HEK293 (cell line): ENCODE measurements around the gene NDUFS7.

ENCODE experiments used
- GLIS2 ChIP-seq: fragments of 450-650 bp; formaldehyde crosslinking; IDR thresholded peaks from 2 replicates; pipeline ENCODE4 v1.5.1; 2016; ENCODE audit warnings: missing biosample characterization, missing genetic modification characterization
- KLF10 ChIP-seq: fragments of 450-650 bp; IDR thresholded peaks from 2 replicates; pipeline ENCODE4 v1.5.1; 2018; ENCODE audit warnings: missing biosample characterization, mild to moderate bottlenecking, missing genetic modification characterization
- SCRT2 ChIP-seq: fragments of 450-650 bp; formaldehyde crosslinking; IDR thresholded peaks from 2 replicates; pipeline ENCODE4 v1.5.1; 2016; ENCODE audit warnings: missing biosample characterization, missing genetic modification characterization
- SP2 ChIP-seq: fragments of 450-650 bp; formaldehyde crosslinking; IDR thresholded peaks from 2 replicates; pipeline ENCODE4 v1.5.1; 2016; ENCODE audit warnings: missing biosample characterization, missing genetic modification characterization
- SP7 ChIP-seq: fragments of 450-650 bp; formaldehyde crosslinking; IDR thresholded peaks from 2 replicates; pipeline ENCODE4 v1.5.1; 2016; ENCODE audit warnings: missing biosample characterization, missing genetic modification characterization
- YY1 ChIP-seq: fragments of 450-650 bp; formaldehyde crosslinking; IDR thresholded peaks from 2 replicates; pipeline ENCODE4 v1.5.1; 2018; ENCODE audit warnings: missing biosample characterization, missing genetic modification characterization
- YY2 ChIP-seq: fragments of 450-650 bp; formaldehyde crosslinking; IDR thresholded peaks from 2 replicates; pipeline ENCODE4 v1.5.1; 2016; ENCODE audit warnings: missing biosample characterization, missing genetic modification characterization
- ZBTB21 ChIP-seq: fragments of 450-650 bp; formaldehyde crosslinking; IDR thresholded peaks from 2 replicates; pipeline ENCODE4 v1.5.1; 2017; ENCODE audit warnings: missing biosample characterization, missing genetic modification characterization
- ZFP37 ChIP-seq: fragments of 450-650 bp; formaldehyde crosslinking; IDR thresholded peaks from 2 replicates; pipeline ENCODE4 v1.5.1; 2016; ENCODE audit warnings: missing biosample characterization, missing genetic modification characterization
- ZNF155 ChIP-seq: fragments of 450-650 bp; formaldehyde crosslinking; IDR thresholded peaks from 2 replicates; pipeline ENCODE4 v1.5.1; 2016; ENCODE audit warnings: missing biosample characterization, missing genetic modification characterization
- ZNF157 ChIP-seq: fragments of 450-650 bp; formaldehyde crosslinking; IDR thresholded peaks from 2 replicates; pipeline ENCODE4 v1.5.1; 2016; ENCODE audit warnings: missing biosample characterization, missing genetic modification characterization
- ZNF16 ChIP-seq: fragments of 450-650 bp; formaldehyde crosslinking; IDR thresholded peaks from 2 replicates; pipeline ENCODE4 v1.5.1; 2016; ENCODE audit warnings: low read depth, missing biosample characterization, missing genetic modification characterization
- ZNF202 ChIP-seq: fragments of 450-650 bp; formaldehyde crosslinking; IDR thresholded peaks from 2 replicates; pipeline ENCODE4 v1.5.1; 2016; ENCODE audit warnings: missing biosample characterization, missing genetic modification characterization, borderline replicate concordance
- ZNF211 ChIP-seq: fragments of 450-650 bp; formaldehyde crosslinking; IDR thresholded peaks from 2 replicates; pipeline ENCODE4 v1.5.1; 2016; ENCODE audit warnings: low read depth, missing biosample characterization, missing genetic modification characterization
- ZNF248 ChIP-seq: fragments of 450-650 bp; formaldehyde crosslinking; IDR thresholded peaks from 2 replicates; pipeline ENCODE4 v1.5.1; 2017; ENCODE audit warnings: missing biosample characterization, missing genetic modification characterization
- ZNF274 ChIP-seq, 2 experiments: fragments of 200-500 bp in 1 of 2; fragments of 450-650 bp in 1 of 2; sonication (Bioruptor generic) in 1 of 2; formaldehyde crosslinking in 1 of 2; IDR thresholded peaks; 2 replicates each; pipeline versions ENCODE4 v1.5.1 to v1.6.1; 2014 to 2016; ENCODE audit warnings: borderline replicate concordance in 1 of 2, inconsistent platforms in 1 of 2, low read length in 1 of 2, missing biosample characterization in 1 of 2, missing genetic modification characterization in 1 of 2
- ZNF302 ChIP-seq: fragments of 450-650 bp; formaldehyde crosslinking; IDR thresholded peaks from 2 replicates; pipeline ENCODE4 v1.5.1; 2016; ENCODE audit warnings: missing biosample characterization, missing genetic modification characterization, low read depth
- ZNF366 ChIP-seq: fragments of 450-650 bp; formaldehyde crosslinking; conservative IDR thresholded peaks from 2 replicates; pipeline ENCODE4 v1.5.1; 2016; ENCODE audit warnings: missing biosample characterization, missing genetic modification characterization
- ZNF426 ChIP-seq: fragments of 450-650 bp; formaldehyde crosslinking; IDR thresholded peaks from 2 replicates; pipeline ENCODE4 v1.5.1; 2017; ENCODE audit warnings: missing biosample characterization, missing genetic modification characterization, mild to moderate bottlenecking, inconsistent platforms, moderate library complexity
- ZNF521 ChIP-seq: fragments of 450-650 bp; formaldehyde crosslinking; IDR thresholded peaks from 2 replicates; pipeline ENCODE4 v1.5.1; 2017; ENCODE audit warnings: missing biosample characterization, mild to moderate bottlenecking, missing genetic modification characterization
- ZNF529 ChIP-seq: fragments of 450-650 bp; formaldehyde crosslinking; IDR thresholded peaks from 2 replicates; pipeline ENCODE4 v1.5.1; 2017; ENCODE audit warnings: missing genetic modification characterization, missing biosample characterization; ENCODE audit not compliant: insufficient replicate concordance
- ZNF530 ChIP-seq: fragments of 450-650 bp; formaldehyde crosslinking; IDR thresholded peaks from 2 replicates; pipeline ENCODE4 v1.5.1; 2016; ENCODE audit warnings: low read depth, missing biosample characterization, missing genetic modification characterization
- ZNF544 ChIP-seq: fragments of 450-650 bp; formaldehyde crosslinking; IDR thresholded peaks from 2 replicates; pipeline ENCODE4 v1.5.0; 2017; ENCODE audit warnings: missing biosample characterization, missing genetic modification characterization
- ZNF555 ChIP-seq: fragments of 450-650 bp; formaldehyde crosslinking; conservative IDR thresholded peaks from 2 replicates; pipeline ENCODE4 v1.5.1; 2017; ENCODE audit warnings: missing biosample characterization, mild to moderate bottlenecking, missing genetic modification characterization, inconsistent platforms
- ZNF623 ChIP-seq: fragments of 450-650 bp; formaldehyde crosslinking; IDR thresholded peaks from 2 replicates; pipeline ENCODE4 v1.5.1; 2016; ENCODE audit warnings: missing biosample characterization, missing genetic modification characterization
- ZNF624 ChIP-seq: fragments of 450-650 bp; formaldehyde crosslinking; IDR thresholded peaks from 2 replicates; pipeline ENCODE4 v1.5.1; 2017; ENCODE audit warnings: missing biosample characterization, missing genetic modification characterization
- ZNF626 ChIP-seq: fragments of 450-650 bp; sonication (Bioruptor Pico); formaldehyde crosslinking; IDR thresholded peaks from 2 replicates; pipeline ENCODE4 v1.5.1; 2018; ENCODE audit warnings: missing biosample characterization, missing genetic modification characterization, inconsistent platforms
- ZNF768 ChIP-seq: fragments of 450-650 bp; formaldehyde crosslinking; IDR thresholded peaks from 2 replicates; pipeline ENCODE4 v1.5.1; 2018; ENCODE audit warnings: missing biosample characterization, mild to moderate bottlenecking, missing genetic modification characterization
- ZNF776 ChIP-seq: fragments of 450-650 bp; formaldehyde crosslinking; IDR thresholded peaks from 2 replicates; pipeline ENCODE4 v1.5.0; 2017; ENCODE audit warnings: missing biosample characterization, missing genetic modification characterization, borderline replicate concordance
- TF ChIP-seq, protein P1 (sequence below): fragments of 450-650 bp; formaldehyde crosslinking; IDR thresholded peaks from 2 replicates; pipeline ENCODE4 v1.5.1; 2016; ENCODE audit warnings: missing biosample characterization, missing genetic modification characterization
- TF ChIP-seq, protein P2 (sequence below): fragments of 450-650 bp; formaldehyde crosslinking; IDR thresholded peaks from 2 replicates; pipeline ENCODE4 v1.5.1; 2017; ENCODE audit warnings: missing biosample characterization, mild to moderate bottlenecking, missing genetic modification characterization, moderate library complexity
- TF ChIP-seq, protein P3 (sequence below): fragments of 450-650 bp; formaldehyde crosslinking; IDR thresholded peaks from 2 replicates; pipeline ENCODE4 v1.5.1; 2017; ENCODE audit warnings: missing biosample characterization, missing genetic modification characterization
- TF ChIP-seq, protein P4 (sequence below): fragments of 450-650 bp; IDR thresholded peaks from 2 replicates; pipeline ENCODE4 v1.5.1; 2018; ENCODE audit warnings: missing biosample characterization, mild to moderate bottlenecking, missing genetic modification characterization

The NDUFS7 gene

DNA sequence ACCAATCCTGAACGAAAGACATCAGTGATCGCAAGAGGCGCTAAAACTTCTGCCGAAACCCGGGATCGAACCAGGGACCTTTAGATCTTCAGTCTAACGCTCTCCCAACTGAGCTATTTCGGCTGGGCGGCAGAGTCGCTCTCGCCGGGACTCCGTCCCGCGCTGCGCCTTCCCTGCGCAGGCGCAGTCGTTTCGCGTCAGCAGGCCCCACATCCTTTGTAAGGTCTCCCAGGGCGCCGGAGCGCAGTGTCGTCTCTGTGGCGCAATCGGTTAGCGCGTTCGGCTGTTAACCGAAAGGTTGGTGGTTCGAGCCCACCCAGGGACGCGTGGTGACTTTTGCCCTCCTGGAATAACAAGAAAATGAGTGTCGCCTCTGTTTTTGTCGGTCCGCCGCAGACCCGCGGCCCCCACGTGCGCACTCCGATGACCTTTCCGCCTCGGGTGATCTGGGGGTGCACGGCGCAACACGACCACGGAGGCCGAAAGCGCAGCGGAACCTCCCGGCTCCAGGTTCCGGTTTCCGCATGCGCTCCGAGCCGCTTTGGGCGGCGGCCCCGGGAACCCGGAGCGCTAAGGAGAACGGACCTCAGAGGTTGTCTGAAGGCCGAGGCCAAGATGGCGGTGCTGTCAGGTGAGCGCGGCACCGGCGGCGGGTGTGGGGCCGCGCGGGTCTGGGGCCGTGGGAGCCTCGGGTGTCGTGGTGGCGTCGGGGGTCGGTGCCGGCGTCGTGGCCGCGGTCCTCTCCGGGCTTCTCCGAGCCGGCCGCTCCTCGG lies at the start of gene NDUFS7 (continued):
- TF ChIP-seq ZNF544 (tag by site-specific recombination) (no peak), ZNF426 (tag by site-specific recombination) (no peak; the same call in 1 of the 2 replicates), KLF10 (tag by site-specific recombination) (peak; percentile 87), ZNF623 (tag by site-specific recombination) (peak; percentile 57; the same call in 1 of the 2 replicates), SP2 (tag by site-specific recombination) (peak; percentile 70), ZNF274 (IDR thresholded peaks at IDR 0.05; ENCODE audit: low read length) (no peak), ZNF274 (tag by site-specific recombination; IDR thresholded peaks at IDR 0.05; ENCODE audit: borderline replicate concordance) (no peak), ZNF202 (tag by site-specific recombination) (no peak), GLIS2 (tag by site-specific recombination) (peak; percentile 72), ZNF366 (peak; percentile 77), ZNF529 (tag by site-specific recombination) (peak; percentile 59), ZNF521 (tag by site-specific recombination) (no peak), ZNF157 (tag by site-specific recombination) (no peak), SCRT2 (tag by site-specific recombination) (peak; percentile 93), ZNF626 (tag by site-specific recombination) (peak; percentile 100), ZNF768 (peak; percentile 62; the same call in 1 of the 2 replicates), ZNF211 (0 out of 2 replicates have a peak, but pooled peaks have one; percentile 40), ZNF624 (no peak), ZNF248 (tag by site-specific recombination) (no peak), ZFP37 (peak; percentile 100), YY2 (tag by site-specific recombination) (peak; percentile 99), ZBTB21 (peak; percentile 87), ZNF302 (tag by site-specific recombination) (peak; percentile 89), ZNF530 (tag by site-specific recombination) (no peak), YY1 (peak; percentile 99), ZNF776 (tag by site-specific recombination) (no peak), SP7 (tag by site-specific recombination) (peak; percentile 99), ZNF555 (tag by site-specific recombination) (no peak), ZNF155 (tag by site-specific recombination) (no peak), ZNF16 (peak; percentile 53; the same call in 1 of the 2 replicates)
- TF ChIP-seq, protein P1, sequence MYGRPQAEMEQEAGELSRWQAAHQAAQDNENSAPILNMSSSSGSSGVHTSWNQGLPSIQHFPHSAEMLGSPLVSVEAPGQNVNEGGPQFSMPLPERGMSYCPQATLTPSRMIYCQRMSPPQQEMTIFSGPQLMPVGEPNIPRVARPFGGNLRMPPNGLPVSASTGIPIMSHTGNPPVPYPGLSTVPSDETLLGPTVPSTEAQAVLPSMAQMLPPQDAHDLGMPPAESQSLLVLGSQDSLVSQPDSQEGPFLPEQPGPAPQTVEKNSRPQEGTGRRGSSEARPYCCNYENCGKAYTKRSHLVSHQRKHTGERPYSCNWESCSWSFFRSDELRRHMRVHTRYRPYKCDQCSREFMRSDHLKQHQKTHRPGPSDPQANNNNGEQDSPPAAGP (tag by site-specific recombination): peak; percentile 100
- TF ChIP-seq, protein P2, sequence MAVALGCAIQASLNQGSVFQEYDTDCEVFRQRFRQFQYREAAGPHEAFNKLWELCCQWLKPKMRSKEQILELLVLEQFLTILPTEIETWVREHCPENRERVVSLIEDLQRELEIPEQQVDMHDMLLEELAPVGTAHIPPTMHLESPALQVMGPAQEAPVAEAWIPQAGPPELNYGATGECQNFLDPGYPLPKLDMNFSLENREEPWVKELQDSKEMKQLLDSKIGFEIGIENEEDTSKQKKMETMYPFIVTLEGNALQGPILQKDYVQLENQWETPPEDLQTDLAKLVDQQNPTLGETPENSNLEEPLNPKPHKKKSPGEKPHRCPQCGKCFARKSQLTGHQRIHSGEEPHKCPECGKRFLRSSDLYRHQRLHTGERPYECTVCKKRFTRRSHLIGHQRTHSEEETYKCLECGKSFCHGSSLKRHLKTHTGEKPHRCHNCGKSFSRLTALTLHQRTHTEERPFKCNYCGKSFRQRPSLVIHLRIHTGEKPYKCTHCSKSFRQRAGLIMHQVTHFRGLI: peak; percentile 80
- TF ChIP-seq, protein P3, sequence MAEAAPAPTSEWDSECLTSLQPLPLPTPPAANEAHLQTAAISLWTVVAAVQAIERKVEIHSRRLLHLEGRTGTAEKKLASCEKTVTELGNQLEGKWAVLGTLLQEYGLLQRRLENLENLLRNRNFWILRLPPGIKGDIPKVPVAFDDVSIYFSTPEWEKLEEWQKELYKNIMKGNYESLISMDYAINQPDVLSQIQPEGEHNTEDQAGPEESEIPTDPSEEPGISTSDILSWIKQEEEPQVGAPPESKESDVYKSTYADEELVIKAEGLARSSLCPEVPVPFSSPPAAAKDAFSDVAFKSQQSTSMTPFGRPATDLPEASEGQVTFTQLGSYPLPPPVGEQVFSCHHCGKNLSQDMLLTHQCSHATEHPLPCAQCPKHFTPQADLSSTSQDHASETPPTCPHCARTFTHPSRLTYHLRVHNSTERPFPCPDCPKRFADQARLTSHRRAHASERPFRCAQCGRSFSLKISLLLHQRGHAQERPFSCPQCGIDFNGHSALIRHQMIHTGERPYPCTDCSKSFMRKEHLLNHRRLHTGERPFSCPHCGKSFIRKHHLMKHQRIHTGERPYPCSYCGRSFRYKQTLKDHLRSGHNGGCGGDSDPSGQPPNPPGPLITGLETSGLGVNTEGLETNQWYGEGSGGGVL (tag by site-specific recombination): peak; percentile 85
- TF ChIP-seq, protein P4, sequence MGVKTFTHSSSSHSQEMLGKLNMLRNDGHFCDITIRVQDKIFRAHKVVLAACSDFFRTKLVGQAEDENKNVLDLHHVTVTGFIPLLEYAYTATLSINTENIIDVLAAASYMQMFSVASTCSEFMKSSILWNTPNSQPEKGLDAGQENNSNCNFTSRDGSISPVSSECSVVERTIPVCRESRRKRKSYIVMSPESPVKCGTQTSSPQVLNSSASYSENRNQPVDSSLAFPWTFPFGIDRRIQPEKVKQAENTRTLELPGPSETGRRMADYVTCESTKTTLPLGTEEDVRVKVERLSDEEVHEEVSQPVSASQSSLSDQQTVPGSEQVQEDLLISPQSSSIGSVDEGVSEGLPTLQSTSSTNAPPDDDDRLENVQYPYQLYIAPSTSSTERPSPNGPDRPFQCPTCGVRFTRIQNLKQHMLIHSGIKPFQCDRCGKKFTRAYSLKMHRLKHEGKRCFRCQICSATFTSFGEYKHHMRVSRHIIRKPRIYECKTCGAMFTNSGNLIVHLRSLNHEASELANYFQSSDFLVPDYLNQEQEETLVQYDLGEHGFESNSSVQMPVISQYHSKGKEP (tag by site-specific recombination): peak; percentile 95
